ENCODE results near the gene PGM1.

DNA sequence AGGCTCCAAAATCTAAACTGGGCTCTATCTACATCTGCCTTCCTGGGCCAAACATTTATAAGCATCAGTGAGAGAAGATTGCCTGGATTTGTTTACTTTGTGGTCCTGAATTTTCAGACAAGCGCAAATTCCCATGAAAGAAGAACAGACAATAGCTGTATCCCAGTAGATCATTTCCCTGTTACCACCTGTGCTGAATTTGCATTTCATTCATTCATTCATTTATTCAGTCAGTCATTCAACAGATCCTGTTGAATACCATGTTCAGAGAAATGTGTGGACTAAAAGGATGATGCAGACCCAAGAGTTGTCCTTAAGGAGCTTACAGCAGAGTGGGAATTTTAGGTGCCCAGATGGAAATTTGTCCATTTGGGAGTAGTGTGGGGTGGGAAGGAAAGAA, 2.2 kb downstream of the PGM1 start:
- TF ChIP-seq, protein P1, sequence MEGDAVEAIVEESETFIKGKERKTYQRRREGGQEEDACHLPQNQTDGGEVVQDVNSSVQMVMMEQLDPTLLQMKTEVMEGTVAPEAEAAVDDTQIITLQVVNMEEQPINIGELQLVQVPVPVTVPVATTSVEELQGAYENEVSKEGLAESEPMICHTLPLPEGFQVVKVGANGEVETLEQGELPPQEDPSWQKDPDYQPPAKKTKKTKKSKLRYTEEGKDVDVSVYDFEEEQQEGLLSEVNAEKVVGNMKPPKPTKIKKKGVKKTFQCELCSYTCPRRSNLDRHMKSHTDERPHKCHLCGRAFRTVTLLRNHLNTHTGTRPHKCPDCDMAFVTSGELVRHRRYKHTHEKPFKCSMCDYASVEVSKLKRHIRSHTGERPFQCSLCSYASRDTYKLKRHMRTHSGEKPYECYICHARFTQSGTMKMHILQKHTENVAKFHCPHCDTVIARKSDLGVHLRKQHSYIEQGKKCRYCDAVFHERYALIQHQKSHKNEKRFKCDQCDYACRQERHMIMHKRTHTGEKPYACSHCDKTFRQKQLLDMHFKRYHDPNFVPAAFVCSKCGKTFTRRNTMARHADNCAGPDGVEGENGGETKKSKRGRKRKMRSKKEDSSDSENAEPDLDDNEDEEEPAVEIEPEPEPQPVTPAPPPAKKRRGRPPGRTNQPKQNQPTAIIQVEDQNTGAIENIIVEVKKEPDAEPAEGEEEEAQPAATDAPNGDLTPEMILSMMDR (IDR thresholded peaks at IDR 0.05), result no peak
- no peak for TF ChIP-seq POLR2A (IDR thresholded peaks at IDR 0.05)

Measured in thyroid gland (tissue), 4 donors.